Loucy (cell line): ENCODE measurements around the gene ZNF521.

Experiments
- H2AFZ ChIP-seq: fragments of 200-600 bp; sonication (generic); 2 replicates; pipeline ENCODE4 v1.6.0; 2016; ENCODE audit warnings: antibody characterized with exemption, mild to moderate bottlenecking, low read length, moderate library complexity
- H3F3A ChIP-seq: fragments of 200-600 bp; 2 replicates; pipeline ENCODE4 v1.6.0; 2016; ENCODE audit warnings: antibody characterized with exemption, low read depth, mild to moderate bottlenecking
- H3K27me3 ChIP-seq: fragments of 200-600 bp; sonication (generic); 2 replicates; pipeline ENCODE4 v1.6.1; 2014; ENCODE audit warnings: low read length, mild to moderate bottlenecking; ENCODE audit not compliant: insufficient read depth, poor library complexity, severe bottlenecking
- H3K36me3 ChIP-seq: fragments of 200-600 bp; sonication (generic); 2 replicates; pipeline ENCODE4 v1.6.1; 2016; ENCODE audit warnings: low read length; ENCODE audit not compliant: insufficient read depth
- H3K4me1 ChIP-seq: fragments of 200-600 bp; sonication (generic); 2 replicates; pipeline ENCODE4 v1.5.1; 2014; ENCODE audit warnings: low read length, mild to moderate bottlenecking; ENCODE audit not compliant: insufficient read depth, poor library complexity, severe bottlenecking
- H3K4me2 ChIP-seq: fragments of 200-600 bp; sonication (generic); 2 replicates; pipeline ENCODE4 v1.6.0; 2014; ENCODE audit warnings: antibody characterized with exemption, low read length, low read depth, mild to moderate bottlenecking; ENCODE audit not compliant: poor library complexity, severe bottlenecking
- H3K4me3 ChIP-seq: fragments of 200-600 bp; sonication (generic); 2 replicates; pipeline ENCODE4 v1.5.1; 2014; ENCODE audit warnings: low read length, mild to moderate bottlenecking, mixed read lengths; ENCODE audit not compliant: poor library complexity, severe bottlenecking
- H3K79me2 ChIP-seq: fragments of 200-600 bp; sonication (generic); 2 replicates; pipeline ENCODE4 v1.6.1; 2014; ENCODE audit warnings: low read length; ENCODE audit not compliant: insufficient read depth
- H3K9ac ChIP-seq: fragments of 200-600 bp; sonication (generic); 2 replicates; pipeline ENCODE4 v1.6.0; 2014; ENCODE audit warnings: mild to moderate bottlenecking, low read depth, low read length, moderate library complexity; ENCODE audit not compliant: poor library complexity, severe bottlenecking
- H3K9me2 ChIP-seq: fragments of 200-600 bp; sonication (generic); replicated peaks from 2 replicates; pipeline ENCODE4 v1.6.1; 2016; ENCODE audit warnings: low read depth, low read length, mixed read lengths
- H3K9me3 ChIP-seq: fragments of 200-600 bp; sonication (generic); 2 replicates; pipeline ENCODE4 v1.6.1; 2014; ENCODE audit warnings: mild to moderate bottlenecking, antibody characterized with exemption, low read length, low read depth; ENCODE audit not compliant: insufficient read depth
- H4K20me1 ChIP-seq: fragments of 200-600 bp; sonication (generic); 2 replicates; pipeline ENCODE4 v1.6.0; 2014; ENCODE audit warnings: antibody characterized with exemption, low read length, mild to moderate bottlenecking; ENCODE audit not compliant: insufficient read depth, poor library complexity, severe bottlenecking
- CTCF ChIP-seq: fragments of 200-600 bp; sonication (generic); conservative IDR thresholded peaks from 2 replicates; pipeline ENCODE4 v1.5.1; 2014; ENCODE audit warnings: mild to moderate bottlenecking, antibody characterized with exemption, low read length
- EZH2phosphoT487 ChIP-seq: fragments of 200-600 bp; IDR thresholded peaks from 2 replicates; pipeline ENCODE4 v1.6.1; 2018; ENCODE audit warnings: antibody characterized with exemption, mild to moderate bottlenecking, moderate library complexity, borderline replicate concordance

The ZNF521 gene

GRCh38 chr18:25145731-25146511 is 206.0 kb downstream of the ZNF521 start:
- no peak overlapping the region for H3K4me3 ChIP-seq
- no peak overlapping the region for H2AFZ ChIP-seq
- no peak overlapping the region for H3K4me2 ChIP-seq
- 0 out of 2 replicates have a peak, but pooled peaks cover 3% of the 10 kb centered on the region for H3K79me2 ChIP-seq
- no peak overlapping the region for H3K9ac ChIP-seq
- H3F3A ChIP-seq: no peaks in the 10 kb centered on the region
- H3K9me3 ChIP-seq: no peaks in the 10 kb centered on the region
- no peaks in the 10 kb centered on the region for H3K4me1 ChIP-seq
- H3K27me3 ChIP-seq: no peaks in the 10 kb centered on the region
- no peak for TF ChIP-seq CTCF
- no peak for TF ChIP-seq EZH2phosphoT487
- H3K9me2 ChIP-seq: no peaks in the 10 kb centered on the region
- no peaks in the 10 kb centered on the region for H4K20me1 ChIP-seq
- H3K36me3 ChIP-seq: peaks cover 2% of the 10 kb centered on the region; the same call in 1 of the 2 replicates

GRCh38 chr18:25144820-25145219 is 207.1 kb downstream of the ZNF521 start:
- no peaks in the 10 kb centered on the region for H3F3A ChIP-seq
- 0 out of 2 replicates have a peak, but pooled peaks cover 3% of the 10 kb centered on the region for H3K79me2 ChIP-seq
- no peaks in the 10 kb centered on the region for H3K4me1 ChIP-seq
- no peaks in the 10 kb centered on the region for H3K9me3 ChIP-seq
- TF ChIP-seq CTCF (no peak), EZH2phosphoT487 (no peak)
- H2AFZ ChIP-seq: no peak overlapping the region
- no peaks in the 10 kb centered on the region for H3K36me3 ChIP-seq
- H3K9ac ChIP-seq: no peak overlapping the region
- H3K9me2 ChIP-seq: no peaks in the 10 kb centered on the region
- H3K4me2 ChIP-seq: no peak overlapping the region
- no peaks in the 10 kb centered on the region for H4K20me1 ChIP-seq
- no peak overlapping the region for H3K4me3 ChIP-seq
- no peaks in the 10 kb centered on the region for H3K27me3 ChIP-seq

DNA sequence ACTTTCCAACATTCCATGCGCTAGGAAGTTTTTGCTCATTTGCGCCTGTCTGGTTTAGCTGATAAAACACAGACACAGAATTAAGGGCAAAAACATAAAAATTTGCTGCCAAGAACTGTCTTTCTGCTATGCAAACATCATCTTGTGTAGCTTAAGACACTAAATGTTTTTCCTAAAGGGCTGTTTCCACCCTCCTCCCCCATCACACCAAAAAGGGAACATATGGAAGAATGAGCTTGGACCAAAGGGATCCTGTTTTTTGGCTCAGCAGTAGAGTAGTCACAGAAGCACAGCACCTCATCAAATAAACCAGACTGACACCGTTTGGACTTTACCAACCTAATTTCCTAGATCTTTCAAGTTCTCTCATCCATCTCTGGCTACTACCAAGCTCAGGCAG is 210.1 kb downstream of the ZNF521 start:
- no peak overlapping the region for H3K4me2 ChIP-seq
- H3K27me3 ChIP-seq: no peaks in the 10 kb centered on the region

More for the DNA sequence above, 210.1 kb downstream of the ZNF521 start:
- Histone ChIP-seq H3K79me2 (0 out of 2 replicates have a peak, but pooled peaks cover 3% of the 10 kb centered on the region), H3K9me3 (no peaks in the 10 kb centered on the region), H3K9ac (no peak overlapping the region), H4K20me1 (no peaks in the 10 kb centered on the region), H3K9me2 (no peaks in the 10 kb centered on the region), H3K4me1 (no peaks in the 10 kb centered on the region), H3F3A (no peaks in the 10 kb centered on the region), H2AFZ (no peak overlapping the region), H3K4me3 (no peak overlapping the region), H3K36me3 (no peaks in the 10 kb centered on the region)
- no peak for TF ChIP-seq CTCF
- no peak for TF ChIP-seq EZH2phosphoT487
